Heart left ventricle (tissue), 13 donors: ENCODE measurements around the gene KCNMA1.

Experiments
- CTCF ChIP-seq, 12 donors: fragments of 200-600 bp; sonication (generic) in 4 of 12; IDR thresholded peaks; one replicate each; pipeline versions ENCODE4 v1.5.0 to v1.8.0; 2018 to 2022; ENCODE audit warnings: antibody characterized with exemption in 12 of 12, mild to moderate bottlenecking in 5 of 12
- POLR2A ChIP-seq, 2 donors: fragments of 450-650 bp; IDR thresholded peaks; one replicate each; pipeline ENCODE4 v1.6.1; 2017; ENCODE audit warnings: antibody characterized with exemption in 2 of 2, mild to moderate bottlenecking in 2 of 2, moderate library complexity in 2 of 2
- donor health status: ischemic (EF 13 %, LVEDD 7.1; RV severe dilation, severe dysfunction).
- donor health status: DM: no; HTN: yes; CAD: no.
- donor health status: DM: no; HTN: no; CAD: no.
- donor health status: ischemic (EF 25% LVEDD 6.9; RV normal size, moderate dysfunction).
- donor health status: ischemic (EF 25% LVEDD 5.7; RV mildly dilated, moderate dysfunction).
- donor health status: ischemic (EF 35%, LVEDD 5.7; RV mildly dilated, moderate dysfunction).
- donor health status: nonischemic (EF 11% LVEDD 7.7; RV severe dilation, severe dysfunction).
- donor health status: DM: yes; HTN: yes; CAD: no.
- donor health status: PGD.
- donor health status: ischemic (EF 29% LVEDD 5.4; RV normal size, mild dysfunction).
- donor health status: nonischemic (EF 23%, LVEDD 6.1; RV moderate dilation, normal function).

- no peak for TF ChIP-seq CTCF (IDR thresholded peaks at IDR 0.05)
- TF ChIP-seq POLR2A (IDR thresholded peaks at IDR 0.05) = no peak
Measured at GRCh38 chr10:77071001-77071511, 566.6 kb downstream of the KCNMA1 start.
